Keratinocyte (primary cell): ENCODE measurements around the gene PTPRU. TPM values are rescaled to one million over a fixed set of nuclear protein-coding genes. Genes with fewer than 3 reads are reported as not detected.
A peak's percentile ranks its signal among the peaks of the same experiment; 100 is the strongest.

ENCODE experiments used
- DNase-seq: peaks from one replicate; pipeline ENCODE4 v3.0.0-alpha.2; 2011; ENCODE audit warnings: low read depth, missing footprints, low spot score
- FAIRE-seq: peaks from 2 replicates; lab custom pipeline; 2011; peaks lifted over from hg19 to GRCh38; lab: Jason Lieb, UNC
- H2AFZ ChIP-seq: 2 replicates; pipeline ENCODE4 v1.6.0; 2012; ENCODE audit warnings: low read length, control low read depth, inconsistent platforms; ENCODE audit not compliant: control insufficient read depth
- H3K27ac ChIP-seq: 2 replicates; pipeline ENCODE4 v1.5.1; 2011; ENCODE audit warnings: low read length; ENCODE audit not compliant: control insufficient read depth, insufficient read depth
- H3K27me3 ChIP-seq: 3 replicates; pipeline ENCODE4 v1.6.0; 2011; ENCODE audit warnings: low read length; ENCODE audit not compliant: control insufficient read depth, insufficient read depth; ENCODE audit errors: extremely low read depth
- H3K36me3 ChIP-seq, 2 experiments: 2 replicates in 1 of 2; 3 replicates in 1 of 2; pipeline ENCODE4 v1.5.1; 2011; ENCODE audit warnings: low read length in 2 of 2, mild to moderate bottlenecking in 1 of 2; ENCODE audit not compliant: control insufficient read depth in 2 of 2, insufficient read depth in 2 of 2; ENCODE audit errors: extremely low read depth in 1 of 2
- H3K4me1 ChIP-seq: 3 replicates; pipeline ENCODE4 v1.5.1; 2011; ENCODE audit warnings: low read length; ENCODE audit not compliant: control insufficient read depth, insufficient read depth; ENCODE audit errors: extremely low read depth
- H3K4me2 ChIP-seq: 3 replicates; pipeline ENCODE4 v1.6.0; 2011; ENCODE audit warnings: low read depth, low read length; ENCODE audit not compliant: control insufficient read depth, insufficient read depth; ENCODE audit errors: extremely low read depth
- H3K4me3 ChIP-seq, 3 experiments: fragments of 200-600 bp in 1 of 3; sonication (generic) in 1 of 3; 2 replicates in 2 of 3; 3 replicates in 1 of 3; pipeline ENCODE4 v1.5.1; 2011 to 2016; ENCODE audit warnings: low read length in 3 of 3, mild to moderate bottlenecking in 3 of 3, control low read depth in 2 of 3, inconsistent platforms in 1 of 3, low read depth in 1 of 3, mixed read lengths in 1 of 3, mixed run types in 1 of 3, moderate library complexity in 1 of 3; ENCODE audit not compliant: control insufficient read depth in 2 of 3, insufficient read depth in 2 of 3; ENCODE audit errors: extremely low read depth in 1 of 3
- H3K79me2 ChIP-seq: 2 replicates; pipeline ENCODE4 v1.6.0; 2012; ENCODE audit warnings: low read length; ENCODE audit not compliant: control insufficient read depth, insufficient read depth
- H3K9ac ChIP-seq: 3 replicates; pipeline ENCODE4 v1.6.0; 2011; ENCODE audit warnings: low read length; ENCODE audit not compliant: control insufficient read depth, insufficient read depth; ENCODE audit errors: extremely low read depth
- H3K9me1 ChIP-seq: 3 replicates; pipeline ENCODE4 v1.6.0; 2011; ENCODE audit warnings: low read length; ENCODE audit not compliant: control insufficient read depth, insufficient read depth; ENCODE audit errors: extremely low read depth
- H3K9me3 ChIP-seq: 2 replicates; pipeline ENCODE4 v1.5.1; 2012; ENCODE audit warnings: low read depth, low read length; ENCODE audit not compliant: control insufficient read depth
- H4K20me1 ChIP-seq: 3 replicates; pipeline ENCODE4 v1.6.0; 2011; ENCODE audit warnings: low read length; ENCODE audit not compliant: control insufficient read depth, insufficient read depth; ENCODE audit errors: extremely low read depth
- EZH2 ChIP-seq: IDR thresholded peaks from one replicate; pipeline ENCODE4 v1.6.1; 2012; ENCODE audit warnings: inconsistent platforms, mild to moderate bottlenecking, low read length, moderate library complexity
- dilution Hi-C: fragments of 300-500 bp; cut with MboI; formaldehyde crosslinking; loops from one replicate; pipeline ENCODE4 v1.7.0; 2020; ENCODE audit warnings: low sequenced_read_pairs; ENCODE audit not compliant: extremely low pct_ligation_motif_present
- polyA plus RNA-seq, 5 experiments: library from polyadenylated mRNA; depleted of rRNA in 3 of 5; stranded (reverse) in 3 of 5; stranded (forward) in 1 of 5; unstranded in 1 of 5; fragments of >200 nt; gene quantifications; 1 replicate in 1 of 5; 2 replicates in 3 of 5; 3 replicates in 1 of 5; pipeline versions ENCODE4 v1.2.1 to v1.2.3, GENCODE V29; 2011 to 2012; ENCODE audit warnings: missing spikeins in 2 of 5, low read depth in 1 of 5, low replicate concordance in 1 of 5
- TF ChIP-seq, protein P1 (sequence below), 3 experiments: IDR thresholded peaks in 1 of 3; conservative IDR thresholded peaks in 1 of 3; optimal IDR thresholded peaks in 1 of 3; 2 replicates in 2 of 3; 3 replicates in 1 of 3; pipeline versions ENCODE3 to v1.5.1; 2011; ENCODE audit warnings: low read length in 3 of 3, mild to moderate bottlenecking in 3 of 3, moderate library complexity in 2 of 3, control low read depth in 1 of 3, inconsistent platforms in 1 of 3; ENCODE audit not compliant: insufficient read depth in 2 of 3; ENCODE audit errors: extremely low read depth in 1 of 3

Gene PTPRU
- polyA plus RNA-seq, 1 donor (not counting 4 experiments of a cell fraction or from before 2014, with no cell fraction given), result 4.3 TPM

DNA sequence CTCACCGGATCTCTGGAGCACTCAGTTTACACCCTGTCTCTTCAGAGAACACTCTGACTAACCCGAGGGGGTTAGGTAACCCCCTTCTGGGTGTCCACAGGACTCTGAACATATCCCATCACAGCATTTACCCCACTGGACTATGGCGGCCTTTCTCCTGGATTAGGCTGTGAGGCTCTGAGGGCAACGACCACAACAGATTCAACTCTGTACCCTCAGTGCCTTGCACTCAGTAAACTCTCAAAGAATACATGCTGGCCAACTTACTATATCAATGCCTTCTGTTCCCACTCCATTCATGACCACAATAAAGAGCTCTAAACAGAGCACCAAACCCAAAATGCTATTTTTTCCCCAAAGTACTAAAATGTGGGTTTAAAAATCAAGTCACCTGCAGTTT is 11.0 kb upstream of the PTPRU start:
- FAIRE-seq (no peak), DNase-seq (no peak)
- Histone ChIP-seq H3K4me1 (peaks cover 13% of the 10 kb centered on the region), H2AFZ (no peak overlapping the region), H4K20me1 (no peaks in the 10 kb centered on the region), H3K4me2 (no peak overlapping the region), H3K4me3 (no peak overlapping the region), H3K79me2 (peaks cover 23% of the 10 kb centered on the region), H3K9me3 (no peaks in the 10 kb centered on the region), H3K27me3 (no peaks in the 10 kb centered on the region), H3K9me1 (no peaks in the 10 kb centered on the region), H3K9ac (no peak overlapping the region), H3K36me3 (peaks cover 7 to 10% of the 10 kb centered on the region in 2 experiments), H3K27ac (no peak overlapping the region)
- TF ChIP-seq, protein P1, sequence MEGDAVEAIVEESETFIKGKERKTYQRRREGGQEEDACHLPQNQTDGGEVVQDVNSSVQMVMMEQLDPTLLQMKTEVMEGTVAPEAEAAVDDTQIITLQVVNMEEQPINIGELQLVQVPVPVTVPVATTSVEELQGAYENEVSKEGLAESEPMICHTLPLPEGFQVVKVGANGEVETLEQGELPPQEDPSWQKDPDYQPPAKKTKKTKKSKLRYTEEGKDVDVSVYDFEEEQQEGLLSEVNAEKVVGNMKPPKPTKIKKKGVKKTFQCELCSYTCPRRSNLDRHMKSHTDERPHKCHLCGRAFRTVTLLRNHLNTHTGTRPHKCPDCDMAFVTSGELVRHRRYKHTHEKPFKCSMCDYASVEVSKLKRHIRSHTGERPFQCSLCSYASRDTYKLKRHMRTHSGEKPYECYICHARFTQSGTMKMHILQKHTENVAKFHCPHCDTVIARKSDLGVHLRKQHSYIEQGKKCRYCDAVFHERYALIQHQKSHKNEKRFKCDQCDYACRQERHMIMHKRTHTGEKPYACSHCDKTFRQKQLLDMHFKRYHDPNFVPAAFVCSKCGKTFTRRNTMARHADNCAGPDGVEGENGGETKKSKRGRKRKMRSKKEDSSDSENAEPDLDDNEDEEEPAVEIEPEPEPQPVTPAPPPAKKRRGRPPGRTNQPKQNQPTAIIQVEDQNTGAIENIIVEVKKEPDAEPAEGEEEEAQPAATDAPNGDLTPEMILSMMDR (optimal IDR thresholded peaks at IDR 0.05 in 1 of 3, IDR thresholded peaks at IDR 0.05 in 1 of 3, conservative IDR thresholded peaks at IDR 0.05 in 1 of 3; ENCODE audit: extremely low read depth in 1 of 3, insufficient read depth in 2 of 3, low read length in 3 of 3), result no peak
- no peak for TF ChIP-seq EZH2
- dilution Hi-C loops, result loop anchor here (25.0 kb wide), 1 partner anchor 137 kb away; no protein-coding TSS in a partner anchor

DNA sequence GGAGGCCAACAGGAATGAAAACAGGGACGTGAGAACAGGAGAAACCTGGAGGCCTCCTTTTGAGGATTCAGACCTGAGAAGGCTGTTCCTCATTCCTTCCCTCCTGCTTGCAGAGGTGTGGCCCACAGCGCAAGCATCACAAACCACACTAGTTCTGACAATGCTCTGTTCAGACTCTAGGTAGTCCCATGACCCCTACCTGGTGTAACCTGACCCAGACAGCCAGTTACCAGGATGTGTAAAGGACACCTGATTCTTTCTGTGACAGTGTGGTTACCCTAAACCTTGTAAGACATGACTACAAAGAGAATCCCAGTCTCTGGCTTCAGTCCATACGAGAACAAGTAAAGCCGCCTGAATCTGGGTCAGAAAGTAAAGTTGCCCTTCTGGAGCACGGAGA is 8.8 kb upstream of the PTPRU start:
- H2AFZ ChIP-seq, result no peak overlapping the region
- no peak overlapping the region for H3K4me2 ChIP-seq
- H3K9ac ChIP-seq, result no peak overlapping the region
- peaks cover 7 to 10% of the 10 kb centered on the region in 2 experiments for H3K36me3 ChIP-seq
- peaks cover 26% of the 10 kb centered on the region for H3K79me2 ChIP-seq
- dilution Hi-C loops, result loop anchor here (25.0 kb wide), 1 partner anchor 135 kb away; no protein-coding TSS in a partner anchor
- FAIRE-seq (no peak), DNase-seq (no peak)
- H3K4me3 ChIP-seq, result no peak overlapping the region
- peaks cover 13% of the 10 kb centered on the region for H3K4me1 ChIP-seq
- H3K9me3 ChIP-seq, result no peaks in the 10 kb centered on the region
- no peaks in the 10 kb centered on the region for H4K20me1 ChIP-seq
- TF ChIP-seq, protein P1 (optimal IDR thresholded peaks at IDR 0.05 in 1 of 3, IDR thresholded peaks at IDR 0.05 in 1 of 3, conservative IDR thresholded peaks at IDR 0.05 in 1 of 3; ENCODE audit: extremely low read depth in 1 of 3, insufficient read depth in 2 of 3, low read length in 3 of 3), result no peak
- TF ChIP-seq EZH2, result no peak
- H3K27ac ChIP-seq, result peak overlapping the region; percentile 1
- no peaks in the 10 kb centered on the region for H3K27me3 ChIP-seq
- no peaks in the 10 kb centered on the region for H3K9me1 ChIP-seq
